CD8-positive, alpha-beta memory T cell (primary cell): Measurements from ENCODE around the gene THOC3. TPM values are rescaled to one million over a fixed set of nuclear protein-coding genes. Genes with fewer than 3 reads are reported as not detected.

Experiments used
- polyA plus RNA-seq: library from polyadenylated mRNA; unstranded; fragments of 300-500 nt; fragmentation: Illumina TruSeq; gene quantifications from one replicate; pipeline ENCODE4 v1.2.3, GENCODE V29; 2021
- total RNA-seq, 2 experiments: library from RNA; stranded (reverse); gene quantifications; one replicate each; pipeline ENCODE4 v1.2.3, GENCODE V29; 2021

THOC3 gene
- total and polyA plus RNA-seq, 3 experiments from 2014 or later: 62.0 to 73.0 (median 63.5) TPM

Other genes starting within 250 kb of the THOC3 start
- gene CPLX2, start 96.7 kb downstream of the THOC3 start, total RNA-seq: not detected
- gene CPLX2, start 96.7 kb downstream of the THOC3 start, polyA plus RNA-seq: not detected